ENCODE results near the gene RUNX3. TPM values are rescaled to one million over a fixed set of nuclear protein-coding genes. Genes with fewer than 3 reads are reported as not detected.

The RUNX3 gene
- total RNA-seq, 1 experiment from 2014 or later: 0.33 TPM

GRCh38 chr1:24939040-24939674 is 9.1 kb upstream of the RUNX3 start:
- Histone ChIP-seq H3K79me2 (ENCODE audit: insufficient read depth, low read length) (no peaks in the 10 kb centered on the region), H3K27ac (ENCODE audit: insufficient read length, low read depth, low read length) (no peak overlapping the region), H4K91ac (ENCODE audit: insufficient read length, low read depth, low read length) (no peak overlapping the region), H2AFZ (ENCODE audit: low read length) (no peak overlapping the region), H2BK12ac (ENCODE audit: insufficient read length, low read depth, low read length) (no peak overlapping the region), H3K23ac (ENCODE audit: insufficient read length, low read depth, low read length) (no peak overlapping the region), H3K23me2 (ENCODE audit: insufficient read length, low read depth, low read length, poor library complexity, severe bottlenecking) (no peaks in the 10 kb centered on the region), H2BK20ac (ENCODE audit: low read depth, low read length, poor library complexity, severe bottlenecking) (no peak overlapping the region), H3T11ph (ENCODE audit: low read length) (no peak overlapping the region), H4K5ac (ENCODE audit: insufficient read length, low read depth, low read length) (no peak overlapping the region), H3K9me3 (ENCODE audit: control insufficient read depth, low read depth, low read length) (no peaks in the 10 kb centered on the region), H3K9ac (ENCODE audit: extremely low read depth, insufficient read length, low read length) (no peak overlapping the region), H3K4me2 (ENCODE audit: insufficient read depth, insufficient read length, low read length) (no peak overlapping the region), H2BK15ac (ENCODE audit: low read depth, low read length) (no peak overlapping the region), H4K8ac (replicated peaks; ENCODE audit: insufficient read length, low read depth, low read length) (no peak overlapping the region), H2BK5ac (ENCODE audit: insufficient read length, low read length) (no peak overlapping the region), H3K4me1 (ENCODE audit: insufficient read depth, low read length) (0 out of 2 replicates have a peak, but pooled peaks cover 2% of the 10 kb centered on the region), H3K56ac (ENCODE audit: insufficient read length, low read depth, low read length) (no peak overlapping the region), H3K14ac (ENCODE audit: insufficient read depth, low read length) (no peak overlapping the region), H2BK120ac (ENCODE audit: low read depth, low read length, poor library complexity, severe bottlenecking) (no peak overlapping the region), H4K20me1 (ENCODE audit: control insufficient read depth, insufficient read depth, insufficient read length) (no peaks in the 10 kb centered on the region), H3K27me3 (ENCODE audit: insufficient read depth, low read length) (no peaks in the 10 kb centered on the region; the same call in 1 of the 2 replicates), H3K4ac (ENCODE audit: low read depth, low read length) (no peak overlapping the region), H2AK5ac (ENCODE audit: insufficient read length, low read length) (no peak overlapping the region), H3K79me1 (ENCODE audit: insufficient read depth, low read depth, low read length, poor library complexity, severe bottlenecking) (no peaks in the 10 kb centered on the region), H3K18ac (ENCODE audit: insufficient read length, low read depth, low read length) (no peak overlapping the region)
- no CpG with 5 or more reads among the region's 6 CpGs for WGBS (ENCODE audit: extremely low coverage, insufficient read length, low lambda C conversion rate)
- H3K27me3 Mint-ChIP-seq (ENCODE audit: low read depth): peaks cover 21% of the 10 kb centered on the region
- H3K36me3 Mint-ChIP-seq (ENCODE audit: insufficient read depth in 1 of 3, low read depth in 3 of 3): no peaks in the 10 kb centered on the region; a peak in 1 of 7 replicates
- no peak for DNase-seq
- peaks cover 0 to 4% of the 10 kb centered on the region in 2 experiments; a peak in 1 of 5 replicates for H3K9me3 Mint-ChIP-seq
- no peak overlapping the region; a peak in 1 of 5 replicates for H3K4me3 Mint-ChIP-seq
- no peak overlapping the region for H3K27ac Mint-ChIP-seq
- H3K4me1 Mint-ChIP-seq: peaks cover 27 to 38% of the 10 kb centered on the region in 2 experiments
- TF ChIP-seq, protein P1, sequence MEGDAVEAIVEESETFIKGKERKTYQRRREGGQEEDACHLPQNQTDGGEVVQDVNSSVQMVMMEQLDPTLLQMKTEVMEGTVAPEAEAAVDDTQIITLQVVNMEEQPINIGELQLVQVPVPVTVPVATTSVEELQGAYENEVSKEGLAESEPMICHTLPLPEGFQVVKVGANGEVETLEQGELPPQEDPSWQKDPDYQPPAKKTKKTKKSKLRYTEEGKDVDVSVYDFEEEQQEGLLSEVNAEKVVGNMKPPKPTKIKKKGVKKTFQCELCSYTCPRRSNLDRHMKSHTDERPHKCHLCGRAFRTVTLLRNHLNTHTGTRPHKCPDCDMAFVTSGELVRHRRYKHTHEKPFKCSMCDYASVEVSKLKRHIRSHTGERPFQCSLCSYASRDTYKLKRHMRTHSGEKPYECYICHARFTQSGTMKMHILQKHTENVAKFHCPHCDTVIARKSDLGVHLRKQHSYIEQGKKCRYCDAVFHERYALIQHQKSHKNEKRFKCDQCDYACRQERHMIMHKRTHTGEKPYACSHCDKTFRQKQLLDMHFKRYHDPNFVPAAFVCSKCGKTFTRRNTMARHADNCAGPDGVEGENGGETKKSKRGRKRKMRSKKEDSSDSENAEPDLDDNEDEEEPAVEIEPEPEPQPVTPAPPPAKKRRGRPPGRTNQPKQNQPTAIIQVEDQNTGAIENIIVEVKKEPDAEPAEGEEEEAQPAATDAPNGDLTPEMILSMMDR (conservative IDR thresholded peaks at IDR 0.05): no peak

Data from H9 (cell line).